Kidney epithelial cell (primary cell): ENCODE measurements around the gene CDK5R2. TPM values are rescaled to one million over a fixed set of nuclear protein-coding genes. Genes with fewer than 3 reads are reported as not detected.

Source experiments
- DNase-seq: peaks from one replicate; pipeline ENCODE4 v3.0.0-alpha.2; 2010; ENCODE audit warnings: low read depth
- H3K27me3 ChIP-seq: 2 replicates; pipeline ENCODE4 v1.6.0; 2011; ENCODE audit warnings: low read length; ENCODE audit not compliant: control insufficient read depth, insufficient read depth
- H3K36me3 ChIP-seq: 2 replicates; pipeline ENCODE4 v1.5.1; 2011; ENCODE audit warnings: low read length; ENCODE audit not compliant: control insufficient read depth, insufficient read depth
- H3K4me3 ChIP-seq: 2 replicates; pipeline ENCODE4 v1.5.1; 2011; ENCODE audit warnings: low read depth, mild to moderate bottlenecking, control low read depth, low read length
- total RNA-seq: library from RNA; depleted of rRNA; stranded (reverse); fragments of >200 nt; gene quantifications from 2 replicates; pipeline ENCODE4 v1.2.3, GENCODE V29; 2015
- TF ChIP-seq, protein P1 (sequence below): IDR thresholded peaks from 2 replicates; pipeline ENCODE4 v1.5.1; 2011; ENCODE audit warnings: mild to moderate bottlenecking, moderate library complexity, low read length, control low read depth, inconsistent platforms; ENCODE audit not compliant: insufficient read depth, poor library complexity, severe bottlenecking

CDK5R2 gene
- 0.14 and 0.21 TPM in 2 replicates for total RNA-seq

DNA sequence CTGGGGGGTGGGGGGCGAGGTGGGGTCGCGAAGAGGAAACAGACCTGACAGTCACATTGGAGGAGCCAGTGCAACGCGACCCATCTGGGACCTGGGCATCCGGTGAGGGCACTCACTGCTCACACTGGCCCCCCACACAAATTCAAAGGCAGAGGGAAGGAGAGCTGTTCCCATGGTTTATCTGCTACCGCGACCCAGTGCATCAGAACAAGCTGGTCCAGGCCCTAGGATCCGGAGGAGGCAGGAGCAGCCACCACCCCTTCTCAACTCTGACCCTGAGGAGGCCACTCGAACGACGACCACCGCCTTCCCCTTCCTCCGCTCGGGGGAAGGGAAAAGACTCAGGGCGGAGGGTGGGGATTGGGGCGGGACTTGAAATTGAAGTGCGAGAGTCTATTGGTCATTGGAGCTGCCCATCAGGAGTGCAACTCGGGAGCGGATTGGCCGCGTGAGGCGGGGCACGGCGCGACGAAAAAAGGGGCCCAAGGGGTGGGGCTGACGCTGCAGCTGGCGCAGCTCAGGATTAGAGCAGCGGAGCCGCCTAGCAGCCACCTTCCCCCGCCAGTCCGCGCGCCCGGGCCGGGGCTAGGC lies at the start of gene CDK5R2:
CDK5R2 (plus strand) TSS at position 526 of the 591 bp plus-strand sequence. CDS start 155 bp downstream, outside the sequence.
- no peaks in the 10 kb centered on the region for H3K36me3 ChIP-seq
- peak within 1 kb of the TSS; percentile 20 for H3K4me3 ChIP-seq
- TF ChIP-seq, protein P1, sequence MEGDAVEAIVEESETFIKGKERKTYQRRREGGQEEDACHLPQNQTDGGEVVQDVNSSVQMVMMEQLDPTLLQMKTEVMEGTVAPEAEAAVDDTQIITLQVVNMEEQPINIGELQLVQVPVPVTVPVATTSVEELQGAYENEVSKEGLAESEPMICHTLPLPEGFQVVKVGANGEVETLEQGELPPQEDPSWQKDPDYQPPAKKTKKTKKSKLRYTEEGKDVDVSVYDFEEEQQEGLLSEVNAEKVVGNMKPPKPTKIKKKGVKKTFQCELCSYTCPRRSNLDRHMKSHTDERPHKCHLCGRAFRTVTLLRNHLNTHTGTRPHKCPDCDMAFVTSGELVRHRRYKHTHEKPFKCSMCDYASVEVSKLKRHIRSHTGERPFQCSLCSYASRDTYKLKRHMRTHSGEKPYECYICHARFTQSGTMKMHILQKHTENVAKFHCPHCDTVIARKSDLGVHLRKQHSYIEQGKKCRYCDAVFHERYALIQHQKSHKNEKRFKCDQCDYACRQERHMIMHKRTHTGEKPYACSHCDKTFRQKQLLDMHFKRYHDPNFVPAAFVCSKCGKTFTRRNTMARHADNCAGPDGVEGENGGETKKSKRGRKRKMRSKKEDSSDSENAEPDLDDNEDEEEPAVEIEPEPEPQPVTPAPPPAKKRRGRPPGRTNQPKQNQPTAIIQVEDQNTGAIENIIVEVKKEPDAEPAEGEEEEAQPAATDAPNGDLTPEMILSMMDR = no peak
- peaks cover 80% of the 10 kb centered on the region for H3K27me3 ChIP-seq
- peak; percentile 14 for DNase-seq

DNA sequence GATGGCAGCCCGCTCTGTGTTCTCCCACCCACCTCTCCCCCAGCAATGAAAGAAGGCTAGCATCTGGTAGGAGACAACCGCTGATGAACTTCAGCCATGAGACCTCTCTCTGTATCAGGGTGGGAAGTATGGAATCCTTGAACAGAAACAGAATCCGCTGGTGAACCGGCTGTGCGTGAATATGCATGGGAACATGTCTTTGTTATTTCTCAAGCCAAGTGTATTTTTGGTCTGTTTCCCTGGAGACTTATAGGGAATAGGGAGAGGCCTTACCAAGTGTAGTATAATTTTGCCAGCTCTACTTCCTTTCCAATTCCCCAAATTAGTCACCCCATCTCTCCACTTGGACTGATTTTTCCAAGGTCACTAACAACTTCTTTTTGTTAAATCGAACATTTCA lies 48.7 kb upstream of the CDK5R2 start:
- H3K4me3 ChIP-seq = no peak overlapping the region
- no peaks in the 10 kb centered on the region for H3K27me3 ChIP-seq
- TF ChIP-seq, protein P1 = no peak
- no peak for DNase-seq
- H3K36me3 ChIP-seq = no peaks in the 10 kb centered on the region

DNA sequence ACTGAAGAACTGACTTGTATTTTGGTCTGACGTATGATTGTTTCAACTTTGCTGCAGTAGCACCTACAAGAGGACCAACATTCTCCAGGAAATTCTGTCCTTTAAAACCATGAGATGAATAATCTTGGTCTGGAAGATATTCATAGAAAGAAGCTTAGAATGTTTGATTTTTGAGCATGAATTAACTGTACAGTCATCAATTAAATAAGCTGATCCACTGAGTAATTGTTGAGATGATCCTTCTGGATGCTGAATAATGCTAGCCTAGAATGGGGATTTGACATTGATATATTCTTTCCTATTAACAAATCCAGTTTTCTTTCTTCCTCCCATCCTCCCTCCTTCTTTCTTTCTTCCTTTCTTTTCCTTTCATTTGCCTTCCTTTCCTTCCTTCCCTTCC lies 39.0 kb upstream of the CDK5R2 start:
- TF ChIP-seq, protein P1 = no peak
- Histone ChIP-seq H3K4me3 (no peak overlapping the region), H3K27me3 (no peaks in the 10 kb centered on the region), H3K36me3 (no peaks in the 10 kb centered on the region)
- DNase-seq = no peak

DNA sequence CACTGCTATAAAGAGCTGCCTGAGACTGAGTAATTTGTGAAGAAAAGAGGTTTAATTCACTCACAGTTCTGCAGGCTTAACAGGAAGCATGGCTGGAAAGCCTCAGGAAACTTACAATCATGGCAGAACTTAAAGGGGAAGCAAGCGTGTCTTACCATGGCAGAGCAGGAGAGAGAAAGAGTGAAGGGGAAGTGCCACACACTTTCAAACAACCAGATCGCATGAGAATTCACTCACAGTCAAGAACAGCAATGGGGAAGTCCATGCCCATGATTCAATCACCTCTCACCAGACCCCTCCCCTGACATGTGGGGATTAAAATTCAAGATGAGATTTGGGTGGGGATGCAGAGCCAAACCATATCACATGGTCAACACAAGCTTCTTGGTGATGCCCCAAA lies 34.7 kb upstream of the CDK5R2 start:
- Histone ChIP-seq H3K36me3 (no peaks in the 10 kb centered on the region), H3K27me3 (peaks cover 4% of the 10 kb centered on the region), H3K4me3 (no peak overlapping the region)
- DNase-seq = no peak
- TF ChIP-seq, protein P1 = no peak

- H3K27me3 ChIP-seq = peaks cover 4% of the 10 kb centered on the region
- no peak for DNase-seq
These were observed 34.0 kb upstream of the CDK5R2 start for GRCh38 chr2:218925434-218925833.

More at GRCh38 chr2:218925434-218925833, 34.0 kb upstream of the CDK5R2 start:
- TF ChIP-seq, protein P1 = no peak
- Histone ChIP-seq H3K4me3 (no peak overlapping the region), H3K36me3 (no peaks in the 10 kb centered on the region)
